Lung (tissue), 12 donors: Measurements from ENCODE around the gene POLN. TPM values are rescaled to one million over a fixed set of nuclear protein-coding genes. Genes with fewer than 3 reads are reported as not detected.
A peak's percentile ranks its signal among the peaks of the same experiment; 100 is the strongest.

ENCODE experiments used
- ATAC-seq: fragments of 200-7000 bp; cut with Tn5 transposase; one replicate; pipeline ENCODE4 v1.9.1; 2020; ENCODE audit warnings: moderate number of reproducible peaks; ENCODE audit not compliant: insufficient read depth, low FRiP score
- DNase-seq, 3 donors: peaks; one replicate each; pipeline ENCODE4 v3.0.0-alpha.2; 2013 to 2017
- H3K27ac ChIP-seq, 2 donors: one replicate each; pipeline ENCODE4 v1.5.1; 2013; ENCODE audit warnings: mild to moderate bottlenecking in 2 of 2, moderate library complexity in 2 of 2, control low read depth in 1 of 2, inconsistent platforms in 1 of 2, low read depth in 1 of 2, low read length in 1 of 2
- H3K27me3 ChIP-seq, 3 donors: one replicate each; pipeline ENCODE4 v1.5.1; 2013; ENCODE audit warnings: low read length in 2 of 3; ENCODE audit not compliant: control insufficient read depth in 3 of 3, insufficient read depth in 3 of 3
- H3K36me3 ChIP-seq, 4 donors: one replicate each; pipeline ENCODE4 v1.5.1; 2013; ENCODE audit warnings: low read length in 4 of 4, mild to moderate bottlenecking in 1 of 4, moderate library complexity in 1 of 4; ENCODE audit not compliant: control insufficient read depth in 4 of 4, insufficient read depth in 4 of 4
- H3K4me1 ChIP-seq, 5 donors: one replicate each; pipeline ENCODE4 v1.5.1; 2013; ENCODE audit warnings: low read length in 5 of 5, mild to moderate bottlenecking in 2 of 5, moderate library complexity in 1 of 5; ENCODE audit not compliant: control insufficient read depth in 5 of 5, insufficient read depth in 5 of 5
- H3K4me3 ChIP-seq: one replicate; pipeline ENCODE4 v1.5.1; 2013; ENCODE audit warnings: mild to moderate bottlenecking, control low read depth, moderate library complexity
- H3K9ac ChIP-seq, 2 donors: one replicate each; pipeline ENCODE4 v1.5.1; 2013; ENCODE audit warnings: low read length in 2 of 2, control low read depth in 1 of 2; ENCODE audit not compliant: insufficient read depth in 1 of 2
- H3K9me3 ChIP-seq, 4 donors: one replicate each; pipeline ENCODE4 v1.5.1; 2013; ENCODE audit warnings: low read length in 3 of 4, mild to moderate bottlenecking in 1 of 4, moderate library complexity in 1 of 4; ENCODE audit not compliant: control insufficient read depth in 4 of 4, insufficient read depth in 3 of 4
- WGBS, 2 donors: extraction: QIAGEN DNeasy Blood & Tissue Kit; methylation state at CpG; one replicate each; pipeline ENCODE4 v1.1.7; 2013; 5-methylcytosine and 5-hydroxymethylcytosine counted together
- polyA plus RNA-seq, 2 donors: library from polyadenylated mRNA; stranded (reverse); fragments of 200-250 nt; gene quantifications; one replicate each; pipeline ENCODE4 v1.2.1, GENCODE V29; 2013
- total RNA-seq, 2 donors: library from RNA; depleted of rRNA in 1 of 2; stranded (reverse); fragments of >200 nt in 1 of 2; gene quantifications; one replicate each; pipeline ENCODE4 v1.2.1, GENCODE V29; 2014 to 2021
- TF ChIP-seq, protein P1 (sequence below): IDR thresholded peaks from 2 replicates; pipeline ENCODE4 v1.5.1; 2012; ENCODE audit warnings: mild to moderate bottlenecking; ENCODE audit errors: control extremely low read depth, extremely low read depth
- donor health status: control.
- donor health status: control.
- donor health status: Bipolar disorder and iron deficiency.
- donor health status: healthy.
- donor health status: DM: yes; HTN: yes; CAD: no.

POLN gene
- total and polyA plus RNA-seq, 4 donors: 0.68 to 3.7 (median 2.2) TPM

DNA sequence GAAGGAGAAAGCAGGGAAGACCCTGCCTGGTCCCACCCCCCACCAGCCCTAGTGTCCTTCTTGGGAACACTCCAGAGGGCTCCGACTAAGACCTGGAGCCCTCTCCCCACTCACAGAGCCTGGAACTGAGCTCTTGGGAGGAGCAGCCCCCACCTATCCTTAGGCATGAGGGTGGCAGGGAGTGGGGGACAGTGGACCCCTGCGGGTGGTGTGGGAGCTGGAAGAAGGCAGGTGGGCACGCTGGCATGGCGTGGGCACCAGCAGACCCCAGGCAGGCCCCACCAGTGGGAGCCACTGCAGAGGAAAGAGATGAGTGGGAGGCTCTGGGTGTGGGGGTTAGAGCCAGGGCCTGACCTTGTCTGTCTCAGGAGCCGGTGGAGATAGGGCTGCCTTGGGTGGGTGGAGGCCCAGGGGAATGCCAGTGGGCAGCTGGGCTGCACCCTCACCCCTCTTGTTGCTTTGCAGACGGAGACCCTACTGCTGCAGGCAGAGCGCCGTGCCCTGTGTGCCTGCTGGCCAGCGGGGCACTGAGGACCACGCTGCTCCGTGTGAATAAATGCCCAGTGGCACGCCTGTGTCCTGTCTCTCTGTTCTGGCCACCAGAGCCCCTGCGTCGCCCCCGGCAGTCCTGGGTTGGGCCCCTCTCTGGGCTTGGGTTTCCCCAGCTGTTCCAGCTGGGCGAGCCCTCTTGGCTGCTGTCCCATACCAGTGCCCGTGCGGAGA lies 198.4 kb downstream of the POLN start:
- WGBS, 2 donors: 91 to 94% methylated on average over 18 of the region's 18 CpGs

DNA sequence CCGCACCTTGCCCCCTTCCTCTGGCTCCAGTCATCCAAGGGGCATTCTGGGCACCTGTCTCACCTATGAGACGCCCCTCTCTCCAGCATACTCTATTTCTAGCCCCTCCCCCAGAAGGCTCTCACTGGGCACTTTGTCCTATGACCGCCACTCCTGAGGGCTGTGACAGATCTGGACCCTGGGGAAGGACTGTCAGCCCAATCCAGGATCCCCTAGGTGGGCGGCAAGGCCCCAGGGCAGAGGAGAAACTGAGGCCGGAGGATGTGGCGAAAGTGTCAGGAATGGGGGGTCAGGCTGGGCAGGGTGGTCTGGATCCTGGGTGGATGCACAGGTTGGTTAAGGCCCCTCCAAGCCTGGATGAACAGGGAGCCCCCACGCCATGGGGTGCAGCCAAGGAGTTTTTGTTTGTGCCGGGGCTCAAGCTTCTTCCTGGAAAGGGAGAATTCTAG lies 198.9 kb downstream of the POLN start:
- ATAC-seq: no peak
- TF ChIP-seq, protein P1, sequence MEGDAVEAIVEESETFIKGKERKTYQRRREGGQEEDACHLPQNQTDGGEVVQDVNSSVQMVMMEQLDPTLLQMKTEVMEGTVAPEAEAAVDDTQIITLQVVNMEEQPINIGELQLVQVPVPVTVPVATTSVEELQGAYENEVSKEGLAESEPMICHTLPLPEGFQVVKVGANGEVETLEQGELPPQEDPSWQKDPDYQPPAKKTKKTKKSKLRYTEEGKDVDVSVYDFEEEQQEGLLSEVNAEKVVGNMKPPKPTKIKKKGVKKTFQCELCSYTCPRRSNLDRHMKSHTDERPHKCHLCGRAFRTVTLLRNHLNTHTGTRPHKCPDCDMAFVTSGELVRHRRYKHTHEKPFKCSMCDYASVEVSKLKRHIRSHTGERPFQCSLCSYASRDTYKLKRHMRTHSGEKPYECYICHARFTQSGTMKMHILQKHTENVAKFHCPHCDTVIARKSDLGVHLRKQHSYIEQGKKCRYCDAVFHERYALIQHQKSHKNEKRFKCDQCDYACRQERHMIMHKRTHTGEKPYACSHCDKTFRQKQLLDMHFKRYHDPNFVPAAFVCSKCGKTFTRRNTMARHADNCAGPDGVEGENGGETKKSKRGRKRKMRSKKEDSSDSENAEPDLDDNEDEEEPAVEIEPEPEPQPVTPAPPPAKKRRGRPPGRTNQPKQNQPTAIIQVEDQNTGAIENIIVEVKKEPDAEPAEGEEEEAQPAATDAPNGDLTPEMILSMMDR: no peak
- DNase-seq: no peak
- Histone ChIP-seq H3K9me3 (peaks cover 0 to 14% (median 0%) of the 10 kb centered on the region in 4 donors), H3K4me3 (no peak overlapping the region), H3K36me3 (no peaks in the 10 kb centered on the region), H3K4me1 (peaks cover 0 to 17% (median 0%) of the 10 kb centered on the region in 5 donors), H3K27me3 (peaks cover 19 to 28% (median 22%) of the 10 kb centered on the region in 3 donors), H3K27ac (no peak overlapping the region), H3K9ac (no peak overlapping the region)
- 83 to 88% methylated on average over 7 to 8 of the region's 8 CpGs for WGBS, 2 donors

More for the DNA sequence above, 198.4 kb downstream of the POLN start:
- Histone ChIP-seq H3K4me3 (no peak overlapping the region), H3K9me3 (peaks cover 0 to 14% (median 0%) of the 10 kb centered on the region in 4 donors), H3K9ac (no peak overlapping the region), H3K27me3 (peaks cover 15 to 28% (median 19%) of the 10 kb centered on the region in 3 donors), H3K36me3 (no peaks in the 10 kb centered on the region), H3K4me1 (peaks cover 0 to 17% (median 0%) of the 10 kb centered on the region in 5 donors), H3K27ac (no peak overlapping the region)
- DNase-seq: no peak
- no peak for ATAC-seq
- TF ChIP-seq, protein P1: no peak

DNA sequence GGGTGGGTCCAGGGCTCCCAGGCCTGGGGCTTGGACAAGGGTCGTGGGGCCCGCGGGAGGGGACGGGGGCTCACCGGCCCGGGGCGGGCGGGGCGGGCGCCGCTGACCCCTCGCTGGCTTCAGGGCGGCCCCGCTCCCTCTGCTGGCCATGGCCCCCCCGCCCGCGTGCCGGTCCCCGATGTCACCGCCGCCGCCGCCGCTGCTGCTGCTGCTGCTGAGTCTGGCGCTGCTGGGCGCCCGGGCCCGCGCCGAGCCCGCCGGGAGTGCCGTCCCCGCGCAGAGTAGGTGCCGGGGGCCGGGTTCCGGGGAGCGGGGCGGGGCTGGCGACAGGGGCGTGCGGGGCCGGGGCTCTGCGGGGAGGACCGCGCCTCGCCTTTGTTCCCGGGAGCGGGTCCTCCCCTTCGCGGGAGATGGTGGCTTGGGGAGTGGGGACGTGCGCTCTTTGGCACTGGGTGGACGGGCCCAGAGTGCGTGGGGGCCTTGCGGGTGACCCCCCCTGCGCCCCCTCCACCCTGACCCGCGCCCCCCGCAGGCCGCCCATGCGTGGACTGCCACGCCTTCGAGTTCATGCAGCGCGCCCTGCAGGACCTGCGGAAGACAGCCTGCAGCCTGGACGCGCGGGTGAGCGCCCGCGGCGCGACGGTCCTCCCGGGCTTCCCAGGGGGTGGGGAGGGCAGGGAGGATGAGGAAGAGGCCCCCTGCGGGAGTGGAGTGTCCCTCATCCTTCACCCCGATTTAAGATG lies 199.5 kb downstream of the POLN start:
- Histone ChIP-seq H3K27me3 (peaks cover 19 to 28% (median 22%) of the 10 kb centered on the region in 3 donors), H3K27ac (no peak overlapping the region), H3K9me3 (peaks cover 0 to 14% (median 0%) of the 10 kb centered on the region in 4 donors), H3K4me3 (peak overlapping the region; percentile 44), H3K9ac (no peak overlapping the region), H3K4me1 (peaks cover 0 to 17% (median 0%) of the 10 kb centered on the region in 5 donors), H3K36me3 (no peaks in the 10 kb centered on the region)
- ATAC-seq (no peak), DNase-seq (peak in 1 of 3 donors; percentile 46)
- 1 to 2% methylated on average over 52 to 80 of the region's 80 CpGs for WGBS, 2 donors
- TF ChIP-seq, protein P1: no peak
